ENCODE data around the gene MTARC2. TPM values are rescaled to one million over a fixed set of nuclear protein-coding genes. Genes with fewer than 3 reads are reported as not detected.

Gene MTARC2
- total RNA-seq, result 36.4 and 38.1 TPM in 2 replicates
- 54.5 and 58.2 TPM in 2 replicates for polyA plus RNA-seq

DNA sequence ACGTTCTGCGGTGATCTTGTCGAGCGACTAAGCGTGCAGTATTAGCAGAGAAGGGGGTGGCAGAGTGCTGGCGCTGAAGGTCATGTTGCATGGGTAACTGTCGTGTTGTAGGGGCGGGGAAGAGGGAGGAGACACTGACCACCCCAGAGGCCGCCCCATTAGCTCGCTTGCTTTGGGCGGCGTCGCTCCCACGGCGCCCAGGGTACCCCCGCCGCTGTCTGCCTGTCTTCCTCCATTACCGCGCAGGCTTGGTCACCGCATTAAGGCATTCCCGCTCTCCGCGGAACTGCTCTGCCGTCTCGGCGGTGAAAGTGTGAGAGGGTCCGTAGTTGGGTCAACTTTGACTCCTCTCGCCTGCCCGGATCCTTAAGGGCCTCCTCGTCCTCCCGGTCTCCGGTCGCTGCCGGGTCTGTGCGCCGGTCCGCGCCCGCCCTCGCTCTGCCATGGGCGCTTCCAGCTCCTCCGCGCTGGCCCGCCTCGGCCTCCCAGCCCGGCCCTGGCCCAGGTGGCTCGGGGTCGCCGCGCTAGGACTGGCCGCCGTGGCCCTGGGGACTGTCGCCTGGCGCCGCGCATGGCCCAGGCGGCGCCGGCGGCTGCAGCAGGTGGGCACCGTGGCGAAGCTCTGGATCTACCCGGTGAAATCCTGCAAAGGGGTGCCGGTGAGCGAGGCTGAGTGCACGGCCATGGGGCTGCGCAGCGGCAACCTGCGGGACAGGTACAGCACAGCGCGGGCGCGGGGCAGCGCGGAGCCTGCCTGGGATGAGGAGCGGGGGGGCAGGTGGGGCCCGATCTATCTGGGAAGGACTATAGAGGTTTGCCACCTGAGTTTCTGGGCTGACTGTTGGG, at the start of gene MTARC2:
TSS of gene MTARC2 (plus strand) at position 234 of the 846 bp plus-strand sequence. CDS start at position 444, 210 bp downstream.
- H3K27ac ChIP-seq, result peak within 1 kb of the TSS; percentile 72
- H3K4me3 ChIP-seq, result peak within 1 kb of the TSS; percentile 53
- H3K9me3 ChIP-seq (ENCODE audit: low read depth), result no peaks in the 10 kb centered on the region
- peaks cover 31% of the 10 kb centered on the region for H3K4me1 ChIP-seq (ENCODE audit: low read depth)
- TF ChIP-seq CTCF (IDR thresholded peaks at IDR 0.05; ENCODE audit: low read depth, low read length), result no peak
- peak; percentile 79 to 90 for DNase-seq (ENCODE audit: low read depth in 1 of 2, low spot score in 1 of 2)
- H3K27me3 ChIP-seq, result no peaks in the 10 kb centered on the region
- H3K36me3 ChIP-seq, result no peaks in the 10 kb centered on the region

GRCh38 chr1:220698607-220699016, 49.5 kb upstream of the MTARC2 start:
- no peak for TF ChIP-seq CTCF (IDR thresholded peaks at IDR 0.05; ENCODE audit: low read depth, low read length)
- Histone ChIP-seq H3K27me3 (no peaks in the 10 kb centered on the region), H3K27ac (no peak overlapping the region), H3K4me3 (no peak overlapping the region), H3K36me3 (no peaks in the 10 kb centered on the region), H3K9me3 (ENCODE audit: low read depth) (no peaks in the 10 kb centered on the region), H3K4me1 (ENCODE audit: low read depth) (no peaks in the 10 kb centered on the region)
- no peak for DNase-seq (ENCODE audit: low read depth in 1 of 2, low spot score in 1 of 2)

GRCh38 chr1:220699044-220699443, 49.1 kb upstream of the MTARC2 start:
- H3K27ac ChIP-seq, result no peak overlapping the region
- H3K9me3 ChIP-seq (ENCODE audit: low read depth), result no peaks in the 10 kb centered on the region
- TF ChIP-seq CTCF (IDR thresholded peaks at IDR 0.05; ENCODE audit: low read depth, low read length), result no peak
- H3K4me3 ChIP-seq, result no peak overlapping the region
- DNase-seq (ENCODE audit: low read depth in 1 of 2, low spot score in 1 of 2), result no peak
- H3K36me3 ChIP-seq, result no peaks in the 10 kb centered on the region
- H3K27me3 ChIP-seq, result no peaks in the 10 kb centered on the region
- no peaks in the 10 kb centered on the region for H3K4me1 ChIP-seq (ENCODE audit: low read depth)

DNA sequence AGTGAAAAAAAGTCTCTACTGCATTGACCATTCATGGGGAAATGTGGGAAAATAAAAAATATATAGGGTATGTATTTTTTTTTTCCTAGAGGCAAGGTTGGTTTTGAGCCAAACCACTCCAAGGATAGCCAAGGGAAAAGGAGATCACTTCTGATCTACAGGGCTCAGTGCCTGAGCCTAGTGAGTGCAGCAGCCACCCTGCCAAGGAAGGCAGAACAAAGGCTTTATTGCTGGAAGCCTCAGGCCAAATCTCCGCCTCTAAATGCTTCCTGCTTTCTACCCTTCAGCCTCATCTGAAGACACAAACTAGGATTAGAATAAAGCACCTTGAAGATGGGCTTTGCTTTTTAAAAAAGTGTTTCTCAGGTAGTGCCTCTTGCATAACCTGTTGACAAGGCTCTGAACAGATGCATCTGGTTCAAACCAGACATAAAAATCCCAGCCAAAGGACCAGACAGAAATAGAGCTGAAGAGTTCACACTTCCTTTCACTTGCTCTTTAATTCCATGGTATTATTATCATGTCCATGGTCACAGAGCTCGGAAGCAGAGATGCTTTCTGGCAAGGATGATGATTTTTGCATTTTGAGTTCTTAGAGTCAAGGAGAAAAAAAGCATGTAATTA, 47.5 kb upstream of the MTARC2 start:
- no peaks in the 10 kb centered on the region for H3K9me3 ChIP-seq (ENCODE audit: low read depth)
- H3K4me1 ChIP-seq (ENCODE audit: low read depth), result no peaks in the 10 kb centered on the region
- no peak overlapping the region for H3K4me3 ChIP-seq
- no peak for TF ChIP-seq CTCF (IDR thresholded peaks at IDR 0.05; ENCODE audit: low read depth, low read length)
- H3K27ac ChIP-seq, result no peak overlapping the region
- DNase-seq (ENCODE audit: low read depth in 1 of 2, low spot score in 1 of 2), result peak in 1 of 2 donors; percentile 64
- no peaks in the 10 kb centered on the region for H3K36me3 ChIP-seq
- H3K27me3 ChIP-seq, result no peaks in the 10 kb centered on the region

GRCh38 chr1:220701974-220702373, 46.1 kb upstream of the MTARC2 start:
- H3K27me3 ChIP-seq, result no peaks in the 10 kb centered on the region
- TF ChIP-seq CTCF (IDR thresholded peaks at IDR 0.05; ENCODE audit: low read depth, low read length), result no peak

More at GRCh38 chr1:220701974-220702373, 46.1 kb upstream of the MTARC2 start:
- Histone ChIP-seq H3K36me3 (no peaks in the 10 kb centered on the region), H3K4me3 (no peak overlapping the region), H3K4me1 (ENCODE audit: low read depth) (no peaks in the 10 kb centered on the region), H3K27ac (no peak overlapping the region), H3K9me3 (ENCODE audit: low read depth) (no peaks in the 10 kb centered on the region)
- no peak for DNase-seq (ENCODE audit: low read depth in 1 of 2, low spot score in 1 of 2)
